Fibroblast of lung (primary cell): ENCODE results near the gene LSM6. TPM values are rescaled to one million over a fixed set of nuclear protein-coding genes. Genes with fewer than 3 reads are reported as not detected.

ENCODE experiments used
- DNase-seq, 2 donors: peaks; one replicate each; pipeline versions ENCODE4 v3.0.0 to v3.0.0-alpha.2; 2010; ENCODE audit warnings: low read depth in 2 of 2
- H2AFZ ChIP-seq: 2 replicates; pipeline ENCODE4 v1.5.1; 2012; ENCODE audit warnings: low read length, control low read depth, inconsistent platforms
- H3K27ac ChIP-seq: 2 replicates; pipeline ENCODE4 v1.5.1; 2011; ENCODE audit warnings: low read length, control low read depth; ENCODE audit not compliant: insufficient read depth
- H3K27me3 ChIP-seq: 2 replicates; pipeline ENCODE4 v1.5.1; 2011; ENCODE audit warnings: mild to moderate bottlenecking, low read length; ENCODE audit not compliant: control insufficient read depth, insufficient read depth
- H3K36me3 ChIP-seq: 2 replicates; pipeline ENCODE4 v1.5.1; 2011; ENCODE audit warnings: low read length; ENCODE audit not compliant: control insufficient read depth, insufficient read depth
- H3K4me1 ChIP-seq: 2 replicates; pipeline ENCODE4 v1.5.1; 2011; ENCODE audit warnings: low read length; ENCODE audit not compliant: control insufficient read depth, insufficient read depth; ENCODE audit errors: extremely low read depth
- H3K4me2 ChIP-seq: 2 replicates; pipeline ENCODE4 v1.5.1; 2011; ENCODE audit warnings: low read length, control low read depth; ENCODE audit not compliant: insufficient read depth; ENCODE audit errors: extremely low read depth
- H3K4me3 ChIP-seq, 4 experiments: fragments of 200-600 bp in 1 of 4; sonication (generic) in 1 of 4; replicated peaks in 1 of 4; 2 replicates each; pipeline ENCODE4 v1.5.1; 2011 to 2016; ENCODE audit warnings: low read length in 4 of 4, low read depth in 3 of 4, mild to moderate bottlenecking in 3 of 4, control low read depth in 2 of 4, inconsistent platforms in 1 of 4, mixed read lengths in 1 of 4; ENCODE audit not compliant: insufficient read depth in 1 of 4; ENCODE audit errors: control extremely low read depth in 1 of 4
- H3K79me2 ChIP-seq: 2 replicates; pipeline ENCODE4 v1.5.1; 2012; ENCODE audit warnings: mild to moderate bottlenecking, low read length, inconsistent platforms; ENCODE audit not compliant: control insufficient read depth, insufficient read depth
- H3K9ac ChIP-seq: 2 replicates; pipeline ENCODE4 v1.5.1; 2011; ENCODE audit warnings: mild to moderate bottlenecking, low read length, control low read depth; ENCODE audit not compliant: insufficient read depth
- H3K9me3 ChIP-seq: 2 replicates; pipeline ENCODE4 v1.5.1; 2012; ENCODE audit warnings: low read depth, low read length; ENCODE audit not compliant: control insufficient read depth, insufficient read depth
- H4K20me1 ChIP-seq: 2 replicates; pipeline ENCODE4 v1.5.1; 2011; ENCODE audit warnings: low read length; ENCODE audit not compliant: control insufficient read depth, insufficient read depth; ENCODE audit errors: extremely low read depth
- CTCF ChIP-seq, 2 donors: IDR thresholded peaks in 1 of 2; conservative IDR thresholded peaks in 1 of 2; 1 replicate in 1 of 2; 2 replicates in 1 of 2; pipeline ENCODE4 v1.5.1; 2011 to 2012; ENCODE audit warnings: low read length in 2 of 2, control low read depth in 1 of 2, inconsistent platforms in 1 of 2, low read depth in 1 of 2, mild to moderate bottlenecking in 1 of 2
- EZH2 ChIP-seq: IDR thresholded peaks from 2 replicates; pipeline ENCODE4 v1.5.1; 2012; ENCODE audit warnings: low read length, control low read depth, mild to moderate bottlenecking; ENCODE audit errors: missing control alignments
- polyA plus RNA-seq, 2 donors: library from polyadenylated mRNA; depleted of rRNA in 1 of 2; stranded (reverse) in 1 of 2; unstranded in 1 of 2; fragments of >200 nt; gene quantifications; 2 replicates each; pipeline ENCODE4 v1.2.1, GENCODE V29; 2011 to 2012; ENCODE audit warnings: missing spikeins in 1 of 2
- total RNA-seq: library from RNA; depleted of rRNA; stranded (reverse); fragments of >200 nt; gene quantifications from 2 replicates; pipeline ENCODE4 v1.2.1, GENCODE V29; 2014

LSM6 gene
- total and polyA plus RNA-seq, 2 donors (not counting 1 experiment from before 2014, with no cell fraction given), result 28.9 to 30.1 TPM

- Histone ChIP-seq H3K36me3 (no peaks in the 10 kb centered on the region), H3K27ac (no peak overlapping the region), H2AFZ (no peak overlapping the region), H3K4me3 (no peak overlapping the region), H3K9ac (no peak overlapping the region), H3K9me3 (no peaks in the 10 kb centered on the region), H3K79me2 (no peaks in the 10 kb centered on the region), H3K27me3 (no peaks in the 10 kb centered on the region), H3K4me2 (no peak overlapping the region), H4K20me1 (no peaks in the 10 kb centered on the region), H3K4me1 (no peaks in the 10 kb centered on the region)
- no peak for DNase-seq
- TF ChIP-seq EZH2 (no peak), CTCF (conservative IDR thresholded peaks at IDR 0.05 in 1 of 2, IDR thresholded peaks at IDR 0.05 in 1 of 2; ENCODE audit: low read depth in 1 of 2, low read length in 2 of 2) (no peak)
Observed at GRCh38 chr4:146135941-146136340, 39.6 kb upstream of the LSM6 start.

- Histone ChIP-seq H2AFZ (no peak overlapping the region), H3K9me3 (no peaks in the 10 kb centered on the region), H3K9ac (no peak overlapping the region), H3K36me3 (no peaks in the 10 kb centered on the region), H3K4me2 (no peak overlapping the region), H3K4me3 (no peak overlapping the region), H4K20me1 (no peaks in the 10 kb centered on the region), H3K27ac (no peak overlapping the region), H3K4me1 (no peaks in the 10 kb centered on the region), H3K79me2 (no peaks in the 10 kb centered on the region), H3K27me3 (no peaks in the 10 kb centered on the region)
- DNase-seq, result no peak
- no peak for TF ChIP-seq CTCF (conservative IDR thresholded peaks at IDR 0.05 in 1 of 2, IDR thresholded peaks at IDR 0.05 in 1 of 2; ENCODE audit: low read depth in 1 of 2, low read length in 2 of 2)
- no peak for TF ChIP-seq EZH2
Observed at GRCh38 chr4:146142768-146143167, 32.8 kb upstream of the LSM6 start.

GRCh38 chr4:146143888-146144287, 31.6 kb upstream of the LSM6 start:
- Histone ChIP-seq H3K79me2 (no peaks in the 10 kb centered on the region), H3K36me3 (no peaks in the 10 kb centered on the region), H3K27me3 (no peaks in the 10 kb centered on the region), H2AFZ (no peak overlapping the region), H3K4me2 (no peak overlapping the region), H3K27ac (no peak overlapping the region), H3K9ac (no peak overlapping the region), H3K9me3 (no peaks in the 10 kb centered on the region), H3K4me3 (no peak overlapping the region), H3K4me1 (no peaks in the 10 kb centered on the region), H4K20me1 (no peaks in the 10 kb centered on the region)
- TF ChIP-seq EZH2 (no peak), CTCF (conservative IDR thresholded peaks at IDR 0.05 in 1 of 2, IDR thresholded peaks at IDR 0.05 in 1 of 2; ENCODE audit: low read depth in 1 of 2, low read length in 2 of 2) (no peak)
- no peak for DNase-seq
